Activated naive CD4-positive, alpha-beta T cell treated with anti-CD3 and anti-CD28 coated beads, Interleukin-2, amount 10 ng/mL, durations not matched to agents 7 days and 5 days (primary cell): Measurements from ENCODE around the gene ZNF563.
"Not testable (repeated sequence)": the region's sequence is repeated elsewhere in the genome, so short reads cannot be mapped to it uniquely, and the experiment has no call there.

Experiments
- CTCF ChIA-PET: fragments of 350-600 bp; sonication (Branson Sonifier 250); formaldehyde crosslinking; loops from one replicate; lab custom pipeline; 2021; ENCODE audit warnings: antibody characterized with exemption; lab: Charles Lee
- DNase-seq: peaks from one replicate; pipeline ENCODE4 v3.0.0-alpha.2; 2020
- H3K27ac Mint-ChIP-seq: one replicate; pipeline ENCODE4 v1.8.0; 2021; ENCODE audit warnings: mild to moderate bottlenecking, moderate library complexity, mixed read lengths
- H3K27me3 Mint-ChIP-seq: one replicate; pipeline ENCODE4 v1.8.0; 2021; ENCODE audit warnings: mild to moderate bottlenecking, mixed read lengths
- H3K36me3 Mint-ChIP-seq: one replicate; pipeline ENCODE4 v1.8.0; 2021; ENCODE audit warnings: mixed read lengths
- H3K4me1 Mint-ChIP-seq: one replicate; pipeline ENCODE4 v1.8.0; 2021; ENCODE audit warnings: mixed read lengths
- H3K4me3 Mint-ChIP-seq: one replicate; pipeline ENCODE4 v1.8.0; 2021; ENCODE audit warnings: mild to moderate bottlenecking, moderate library complexity, mixed read lengths
- H3K9me3 Mint-ChIP-seq: one replicate; pipeline ENCODE4 v1.8.0; 2021; ENCODE audit warnings: mixed read lengths

The ZNF563 gene

GRCh38 chr19:12333162-12334159, at the start of gene ZNF563:
ZNF563 (minus strand) TSS chr19:12333633; CDS start chr19:12333482, 151 bp downstream.
- peaks cover 10% of the 10 kb centered on the region for H3K9me3 Mint-ChIP-seq
- H3K4me1 Mint-ChIP-seq: peaks cover 38% of the 10 kb centered on the region
- no peaks in the 10 kb centered on the region for H3K27me3 Mint-ChIP-seq
- CTCF ChIA-PET: interaction anchor here (0.7 kb wide), 1 partner anchor 370 kb away, joined by 3 read pairs; no protein-coding TSS in a partner anchor
- peak; percentile 99 for DNase-seq
- H3K4me3 Mint-ChIP-seq: peak within 1 kb of the TSS; percentile 99
- H3K36me3 Mint-ChIP-seq: peaks cover 15% of the 10 kb centered on the region
- peak within 1 kb of the TSS; percentile 99 for H3K27ac Mint-ChIP-seq

DNA sequence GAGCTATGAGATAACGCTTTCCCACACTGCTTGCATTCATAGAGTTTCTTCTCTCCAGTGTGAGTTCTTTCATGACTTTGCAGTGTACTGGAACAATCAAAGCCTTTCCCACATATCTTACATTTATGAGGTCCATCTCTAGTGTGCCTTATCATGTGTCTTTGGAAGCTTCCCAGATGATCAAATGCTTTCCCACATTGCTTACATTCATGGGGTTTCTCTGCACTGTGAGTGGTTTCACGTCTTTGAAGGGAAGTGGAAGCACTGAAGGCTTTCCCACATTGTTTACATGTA, 47.0 kb upstream of the ZNF563 start:
- Mint-ChIP-seq H3K36me3 (peaks cover 14% of the 10 kb centered on the region), H3K27me3 (no peaks in the 10 kb centered on the region), H3K27ac (no peak overlapping the region), H3K9me3 (peaks cover 59% of the 10 kb centered on the region), H3K4me1 (no peaks in the 10 kb centered on the region), H3K4me3 (no peak overlapping the region)
- no peak for DNase-seq
- CTCF ChIA-PET: no interaction called here

DNA sequence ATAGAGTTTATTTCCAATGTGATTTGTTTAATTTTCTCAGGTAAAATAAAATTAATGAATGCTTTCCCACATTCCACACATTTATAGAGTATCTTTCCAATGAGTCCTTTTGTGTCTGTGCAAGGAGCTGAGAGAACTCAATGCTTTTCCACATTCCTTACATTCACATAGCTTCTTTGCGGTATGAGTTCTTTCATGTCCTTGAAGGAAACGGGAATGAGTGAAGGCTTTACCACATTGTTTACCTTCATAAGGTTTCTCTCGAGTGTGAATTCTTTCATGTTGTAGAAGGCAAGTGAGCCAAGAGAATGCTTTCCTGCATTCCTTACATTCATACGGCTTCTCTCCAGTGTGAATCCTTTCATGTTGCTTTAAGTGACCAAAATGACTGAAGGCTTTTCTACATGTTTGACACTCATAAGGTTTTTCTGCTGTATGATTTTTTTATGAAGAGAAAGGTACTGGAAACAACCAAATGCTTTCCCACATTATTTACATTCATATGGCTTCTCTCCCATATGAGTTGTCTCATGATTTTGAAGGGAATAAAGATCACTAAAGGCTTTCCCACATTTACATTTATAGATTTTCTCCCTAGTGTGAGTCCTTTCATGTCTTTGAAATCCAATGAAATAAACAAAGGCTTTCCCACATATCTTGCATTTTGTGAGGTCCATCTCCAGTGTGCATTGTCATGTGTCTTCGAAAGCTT, 46.5 kb upstream of the ZNF563 start:
- H3K9me3 Mint-ChIP-seq: peaks cover 61% of the 10 kb centered on the region
- H3K27me3 Mint-ChIP-seq: no peaks in the 10 kb centered on the region
- H3K36me3 Mint-ChIP-seq: peaks cover 14% of the 10 kb centered on the region
- H3K27ac Mint-ChIP-seq: no peak overlapping the region
- CTCF ChIA-PET: no interaction called here
- H3K4me3 Mint-ChIP-seq: no peak overlapping the region
- H3K4me1 Mint-ChIP-seq: no peaks in the 10 kb centered on the region
- DNase-seq: no peak

DNA sequence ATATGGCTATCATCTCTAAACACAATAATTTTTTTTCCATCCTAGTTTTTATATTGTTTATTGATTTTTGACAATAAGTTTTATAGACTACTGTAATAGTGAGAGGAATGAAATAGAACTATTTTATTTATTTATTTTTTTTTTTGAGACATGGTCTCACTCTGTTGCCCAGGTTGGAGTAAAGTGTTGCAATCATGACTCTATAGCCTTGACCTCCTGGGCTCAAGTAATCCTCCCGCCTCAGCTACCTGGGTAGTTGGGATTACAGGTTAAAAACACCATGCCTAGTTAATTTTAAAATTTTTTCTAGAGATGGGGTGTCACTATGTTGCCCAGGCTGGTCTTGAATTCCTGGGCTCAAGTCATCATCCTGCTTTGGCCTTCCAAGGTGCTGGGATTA, 40.6 kb upstream of the ZNF563 start:
- no peaks in the 10 kb centered on the region for H3K27me3 Mint-ChIP-seq
- CTCF ChIA-PET: no interaction called here
- no peak overlapping the region for H3K4me3 Mint-ChIP-seq
- peaks cover 42% of the 10 kb centered on the region for H3K9me3 Mint-ChIP-seq
- no peaks in the 10 kb centered on the region for H3K4me1 Mint-ChIP-seq
- no peaks in the 10 kb centered on the region for H3K36me3 Mint-ChIP-seq
- DNase-seq: no peak
- H3K27ac Mint-ChIP-seq: no peak overlapping the region

DNA sequence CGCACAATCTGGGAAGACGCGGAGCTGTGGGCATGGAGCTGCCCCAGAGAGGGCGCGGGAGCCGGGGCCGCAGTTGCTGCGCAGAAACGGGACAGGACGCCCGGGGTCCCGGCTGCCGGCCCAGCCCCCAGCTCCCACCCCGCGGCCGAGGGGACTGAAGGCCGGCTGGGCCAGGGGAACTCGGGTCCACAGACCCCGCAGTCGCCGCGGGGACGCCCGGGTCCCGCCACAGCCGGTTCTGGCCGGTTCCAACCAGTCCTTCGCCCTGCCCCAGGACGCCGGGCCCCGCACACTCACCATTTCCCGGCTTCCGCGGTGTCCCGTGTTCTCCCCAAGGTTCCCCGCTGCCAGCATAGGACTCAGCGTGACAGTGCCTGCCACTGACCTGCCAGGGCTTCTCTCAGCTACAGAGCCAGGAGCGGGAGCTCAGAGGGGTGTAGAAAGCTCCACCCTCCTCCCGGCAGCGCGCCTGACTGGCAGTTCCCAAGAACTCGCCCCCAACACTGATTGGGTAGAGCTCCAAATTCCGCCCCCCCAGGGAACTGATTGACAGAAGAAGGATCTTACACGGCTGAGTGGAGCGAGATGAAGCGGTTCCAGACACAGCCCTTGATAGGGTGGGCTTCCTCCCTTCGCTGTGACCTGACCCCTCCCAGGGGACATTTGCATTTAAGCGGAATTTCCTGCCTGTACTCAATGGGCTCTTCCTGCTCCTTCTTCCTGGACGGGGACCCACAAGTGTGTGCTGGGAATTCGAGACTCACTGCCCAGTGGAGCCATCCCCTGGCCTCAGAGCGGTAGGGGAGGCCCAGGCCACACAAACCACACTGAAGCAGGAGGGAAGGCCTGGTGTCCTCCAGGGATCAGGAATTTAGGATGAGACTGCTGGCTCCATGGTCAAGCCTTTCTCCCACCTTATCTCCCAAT, 32.1 kb upstream of the ZNF563 start, which contains the start of gene ZNF442:
TSS of gene ZNF442 (minus strand) at position 448 of the 927 bp plus-strand sequence. CDS start 2,052 bp downstream, outside the sequence.
- peaks cover 16% of the 10 kb centered on the region for H3K36me3 Mint-ChIP-seq
- peaks cover 18% of the 10 kb centered on the region for H3K27me3 Mint-ChIP-seq

DNA sequence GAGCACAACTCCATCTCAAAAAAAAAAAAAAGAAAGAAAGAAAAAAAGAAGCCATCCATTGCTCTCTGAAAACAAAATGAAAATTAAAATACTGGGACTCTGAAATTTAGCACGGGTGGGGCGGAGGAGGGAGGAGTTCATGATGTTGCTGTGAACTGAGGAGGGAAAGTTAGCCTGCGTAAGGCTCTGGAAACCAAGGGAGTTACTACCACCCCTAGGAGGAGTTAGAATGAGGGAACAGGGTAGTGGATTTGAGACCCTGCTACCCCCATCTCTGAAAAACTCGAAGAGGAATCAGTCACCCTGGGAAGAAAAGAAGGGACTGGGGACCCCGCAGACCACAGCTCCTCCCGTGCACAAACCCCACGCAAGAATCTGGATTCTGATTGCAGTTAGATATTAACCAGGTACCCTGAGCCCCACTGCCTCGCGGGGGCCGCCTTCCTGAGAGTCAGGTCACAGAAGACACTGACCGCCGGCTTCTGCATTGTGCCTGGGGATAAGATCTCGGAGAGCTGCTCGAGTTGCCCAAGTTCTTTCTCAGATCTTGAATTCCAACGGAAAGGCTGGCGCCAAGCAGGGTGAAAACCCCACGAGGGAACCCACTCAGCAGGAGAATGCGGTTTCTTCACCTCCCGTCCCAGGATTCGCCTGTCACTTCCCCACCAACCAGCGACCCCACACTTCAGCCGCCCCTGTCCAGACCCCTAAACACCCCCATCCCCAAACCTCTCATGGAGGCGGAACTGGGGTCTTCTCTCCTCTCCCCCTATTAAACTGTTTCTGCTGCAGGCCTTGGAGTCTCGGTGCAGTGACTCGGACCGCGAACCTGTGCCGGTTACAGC, 31.2 kb upstream of the ZNF563 start:
- H3K4me1 Mint-ChIP-seq: peaks cover 25% of the 10 kb centered on the region
- H3K9me3 Mint-ChIP-seq: peaks cover 24% of the 10 kb centered on the region
- peak overlapping the region; percentile 53 for H3K27ac Mint-ChIP-seq
- CTCF ChIA-PET: no interaction called here
- H3K27me3 Mint-ChIP-seq: peaks cover 18% of the 10 kb centered on the region
- H3K36me3 Mint-ChIP-seq: peaks cover 16% of the 10 kb centered on the region
- H3K4me3 Mint-ChIP-seq: peak overlapping the region; percentile 91
- DNase-seq: peak; percentile 20

More for the DNA sequence above, 32.1 kb upstream of the ZNF563 start, which contains the start of gene ZNF442:
- CTCF ChIA-PET: interaction anchor here (0.6 kb wide), 1 partner anchor 128 kb away, joined by 4 read pairs; no protein-coding TSS in a partner anchor
- peak; percentile 91 for DNase-seq
- H3K9me3 Mint-ChIP-seq: peaks cover 24% of the 10 kb centered on the region
- peaks cover 25% of the 10 kb centered on the region for H3K4me1 Mint-ChIP-seq
- peak within 1 kb of the TSS; percentile 91 for H3K4me3 Mint-ChIP-seq
- peak within 1 kb of the TSS; percentile 83 for H3K27ac Mint-ChIP-seq

DNA sequence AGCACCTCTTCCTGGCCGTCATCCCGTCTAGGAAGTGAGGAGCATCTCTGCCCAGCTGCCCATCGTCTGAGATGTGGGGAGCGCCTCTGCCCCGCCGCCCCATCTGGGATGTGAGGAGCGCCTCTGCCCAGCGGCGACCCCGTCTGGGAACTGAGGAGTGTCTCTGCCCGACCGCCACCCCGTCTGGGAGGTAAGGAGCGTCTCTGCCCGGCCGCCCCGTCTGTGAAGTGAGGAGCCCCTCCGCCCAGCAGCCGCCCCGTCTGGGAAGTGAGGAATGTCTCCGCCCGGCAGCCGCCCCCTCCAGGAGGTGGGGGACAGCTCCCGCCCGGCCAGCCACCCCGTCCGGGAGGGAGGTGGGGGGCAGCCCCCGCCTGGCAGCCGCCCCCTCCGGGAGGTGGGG, 28.8 kb upstream of the ZNF563 start:
- H3K9me3 Mint-ChIP-seq: peaks cover 36% of the 10 kb centered on the region
- peaks cover 18% of the 10 kb centered on the region for H3K27me3 Mint-ChIP-seq
- H3K27ac Mint-ChIP-seq, H3K4me3 Mint-ChIP-seq, CTCF ChIA-PET, DNase-seq: not testable (repeated sequence)
- H3K4me1 Mint-ChIP-seq: peaks cover 25% of the 10 kb centered on the region
- peaks cover 16% of the 10 kb centered on the region for H3K36me3 Mint-ChIP-seq

GRCh38 chr19:12353375-12353774, 19.9 kb upstream of the ZNF563 start:
- no peak overlapping the region for H3K4me3 Mint-ChIP-seq
- H3K36me3 Mint-ChIP-seq: peaks cover 20% of the 10 kb centered on the region
- CTCF ChIA-PET: no interaction called here
- DNase-seq: no peak
- H3K9me3 Mint-ChIP-seq: peaks cover 62% of the 10 kb centered on the region
- H3K4me1 Mint-ChIP-seq: no peaks in the 10 kb centered on the region
- no peaks in the 10 kb centered on the region for H3K27me3 Mint-ChIP-seq
- no peak overlapping the region for H3K27ac Mint-ChIP-seq

DNA sequence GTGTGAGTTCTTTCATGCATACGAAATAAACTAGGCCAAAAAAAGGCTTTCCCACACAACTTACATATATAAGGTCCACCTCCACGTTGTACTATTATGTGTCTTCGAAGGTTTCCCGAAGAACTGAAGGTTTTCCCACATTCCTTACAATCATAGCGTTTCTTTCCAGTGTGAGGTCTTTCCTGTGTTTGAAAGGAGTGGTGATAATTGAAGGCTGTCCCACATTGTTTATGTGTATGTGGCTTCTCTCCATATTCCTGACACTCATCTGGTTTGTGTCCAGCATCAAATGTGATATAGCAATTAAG, 17.4 kb upstream of the ZNF563 start:
- CTCF ChIA-PET: no interaction called here
- Mint-ChIP-seq H3K27me3 (no peaks in the 10 kb centered on the region), H3K4me1 (no peaks in the 10 kb centered on the region), H3K36me3 (peaks cover 20% of the 10 kb centered on the region), H3K9me3 (peaks cover 68% of the 10 kb centered on the region), H3K27ac (no peak overlapping the region), H3K4me3 (no peak overlapping the region)
- DNase-seq: no peak

DNA sequence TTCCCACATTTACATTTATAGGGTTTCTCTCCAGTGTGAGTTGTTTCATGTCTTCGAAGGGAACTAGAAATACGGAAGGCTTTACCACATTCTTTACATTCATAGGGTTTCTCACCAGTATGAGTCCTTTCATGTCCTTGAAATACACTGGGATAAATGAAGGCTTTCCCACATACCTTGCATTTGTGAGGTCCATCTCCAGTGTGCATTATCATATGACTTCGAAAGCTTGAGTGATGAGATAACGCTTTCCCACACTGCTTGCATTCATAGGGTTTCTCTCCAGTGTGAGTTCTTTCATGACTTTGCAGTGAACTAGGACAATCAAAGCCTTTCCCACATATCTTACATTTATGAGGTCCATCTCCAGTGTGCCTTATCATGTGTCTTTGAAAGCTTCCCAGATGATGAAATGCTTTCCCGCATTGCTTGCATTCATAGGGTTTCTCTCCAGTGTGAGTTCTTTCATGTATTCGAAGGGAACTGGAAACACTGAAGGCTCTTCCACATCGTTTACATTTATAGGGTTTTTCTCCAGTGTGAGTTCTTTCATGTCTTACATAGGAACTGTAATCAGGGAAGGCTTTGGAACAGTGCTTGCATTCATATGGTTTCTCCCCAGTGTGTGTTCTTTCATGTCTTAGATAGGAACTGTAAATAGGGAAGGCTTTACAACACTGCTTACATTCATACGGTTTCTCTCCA, 16.9 kb upstream of the ZNF563 start:
- peaks cover 71% of the 10 kb centered on the region for H3K9me3 Mint-ChIP-seq
- no peak for DNase-seq
- no peak overlapping the region for H3K27ac Mint-ChIP-seq
- CTCF ChIA-PET: no interaction called here
- no peaks in the 10 kb centered on the region for H3K4me1 Mint-ChIP-seq
- no peak overlapping the region for H3K4me3 Mint-ChIP-seq
- no peaks in the 10 kb centered on the region for H3K27me3 Mint-ChIP-seq
- peaks cover 20% of the 10 kb centered on the region for H3K36me3 Mint-ChIP-seq

DNA sequence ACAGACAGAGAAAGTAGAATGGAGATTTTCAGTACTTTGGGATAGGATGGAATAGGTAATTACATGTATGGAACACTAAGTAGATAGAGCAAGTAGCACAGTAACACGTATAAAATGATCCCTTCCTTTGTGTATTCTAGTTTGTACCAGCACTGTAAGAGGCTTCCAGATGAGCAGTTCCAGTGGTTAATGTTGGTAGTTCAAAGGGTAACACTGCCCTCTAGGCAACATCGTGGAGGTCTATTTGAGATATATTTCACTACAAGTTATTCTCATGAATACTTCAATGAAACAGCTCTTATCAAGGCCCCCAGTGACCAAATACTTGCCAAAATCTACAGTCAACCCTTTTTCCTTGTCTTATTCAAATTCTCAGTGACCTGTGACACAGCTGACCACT, 13.5 kb upstream of the ZNF563 start:
- Mint-ChIP-seq H3K36me3 (peaks cover 16% of the 10 kb centered on the region), H3K27ac (no peak overlapping the region), H3K27me3 (no peaks in the 10 kb centered on the region), H3K9me3 (peaks cover 59% of the 10 kb centered on the region), H3K4me1 (no peaks in the 10 kb centered on the region), H3K4me3 (no peak overlapping the region)
- CTCF ChIA-PET: no interaction called here
- peak; percentile 22 for DNase-seq

GRCh38 chr19:12345197-12345596, 11.8 kb upstream of the ZNF563 start:
- H3K4me1 Mint-ChIP-seq: no peaks in the 10 kb centered on the region
- peaks cover 7% of the 10 kb centered on the region for H3K36me3 Mint-ChIP-seq
- CTCF ChIA-PET: no interaction called here
- peaks cover 54% of the 10 kb centered on the region for H3K9me3 Mint-ChIP-seq
- no peak for DNase-seq
- H3K4me3 Mint-ChIP-seq: no peak overlapping the region
- H3K27ac Mint-ChIP-seq: no peak overlapping the region
- no peaks in the 10 kb centered on the region for H3K27me3 Mint-ChIP-seq
